Endothelial cell of umbilical vein (primary cell): ENCODE results near the gene EEF1AKMT1. TPM values are rescaled to one million over a fixed set of nuclear protein-coding genes. Genes with fewer than 3 reads are reported as not detected.

Experiments used
- BruUV-seq: library from RNA; stranded (reverse); fragments of 400-500 nt; replicated peaks from 2 replicates; lab custom pipeline; 2021; lab: Mats Ljungman, UMichigan
- CTCF ChIA-PET: fragments of 300-600, 350-600 bp; sonication (Branson Sonifier 250); formaldehyde crosslinking; loops from one replicate; lab custom pipeline; 2021; ENCODE audit warnings: antibody characterized with exemption, inconsistent platforms; lab: Charles Lee
- POLR2A ChIA-PET: fragments of 300-600, 350-600 bp; sonication (Branson Sonifier 250); formaldehyde crosslinking; loops from one replicate; lab custom pipeline; 2021; ENCODE audit warnings: antibody characterized with exemption, inconsistent platforms; lab: Charles Lee
- DNase-seq: peaks from one replicate; pipeline ENCODE4 v3.0.0-alpha.2; 2011; ENCODE audit warnings: low read depth, low spot score
- FAIRE-seq: peaks from 2 replicates; lab custom pipeline; 2011; peaks lifted over from hg19 to GRCh38; lab: Jason Lieb, UNC
- H2AFZ ChIP-seq: 2 replicates; pipeline ENCODE4 v1.6.0; 2012; ENCODE audit warnings: low read depth, low read length, control low read depth, inconsistent platforms
- H3K27ac ChIP-seq: 2 replicates; pipeline ENCODE4 v1.5.1; 2011; ENCODE audit warnings: low read depth, mild to moderate bottlenecking, control low read depth, low read length, moderate library complexity; ENCODE audit not compliant: insufficient read depth
- H3K27me3 ChIP-seq, 2 experiments: 2 replicates each; pipeline versions ENCODE4 v1.6.0 to v1.6.1; 2011; ENCODE audit warnings: low read length in 2 of 2, mixed read lengths in 1 of 2; ENCODE audit not compliant: control insufficient read depth in 2 of 2, insufficient read depth in 2 of 2
- H3K36me3 ChIP-seq, 2 experiments: 2 replicates in 1 of 2; 3 replicates in 1 of 2; pipeline ENCODE4 v1.5.1; 2011; ENCODE audit warnings: low read length in 2 of 2, mild to moderate bottlenecking in 1 of 2, moderate library complexity in 1 of 2; ENCODE audit not compliant: control insufficient read depth in 2 of 2, insufficient read depth in 2 of 2; ENCODE audit errors: extremely low read depth in 1 of 2
- H3K4me1 ChIP-seq: 3 replicates; pipeline ENCODE4 v1.5.1; 2011; ENCODE audit warnings: mild to moderate bottlenecking, low read length; ENCODE audit not compliant: control insufficient read depth, insufficient read depth; ENCODE audit errors: extremely low read depth
- H3K4me2 ChIP-seq: 2 replicates; pipeline ENCODE4 v1.6.1; 2011; ENCODE audit warnings: low read length, control low read depth, mixed read lengths; ENCODE audit not compliant: insufficient read depth
- H3K4me3 ChIP-seq, 3 experiments: fragments of 200-600 bp in 1 of 3; sonication (generic), shearing (Covaris generic) in 1 of 3; replicated peaks in 1 of 3; 2 replicates each; pipeline ENCODE4 v1.5.1; 2011 to 2016; ENCODE audit warnings: control low read depth in 3 of 3, low read length in 3 of 3, mild to moderate bottlenecking in 2 of 3, inconsistent platforms in 1 of 3, low read depth in 1 of 3, moderate library complexity in 1 of 3; ENCODE audit not compliant: insufficient read depth in 1 of 3
- H3K79me2 ChIP-seq: 2 replicates; pipeline ENCODE4 v1.6.0; 2012; ENCODE audit warnings: low read length, inconsistent platforms; ENCODE audit not compliant: control insufficient read depth, insufficient read depth
- H3K9ac ChIP-seq: replicated peaks from 2 replicates; pipeline ENCODE3; 2011; ENCODE audit warnings: low read length, control low read depth; ENCODE audit not compliant: insufficient read depth; ENCODE audit errors: extremely low read depth
- H3K9me1 ChIP-seq: replicated peaks from 3 replicates; pipeline ENCODE4 v1.6.0; 2011; ENCODE audit warnings: mild to moderate bottlenecking, low read length; ENCODE audit not compliant: control insufficient read depth, insufficient read depth; ENCODE audit errors: extremely low read depth
- H3K9me3 ChIP-seq: replicated peaks from 2 replicates; pipeline ENCODE4 v1.5.1; 2012; ENCODE audit warnings: low read length, inconsistent platforms; ENCODE audit not compliant: control insufficient read depth, insufficient read depth
- H4K20me1 ChIP-seq: replicated peaks from 2 replicates; pipeline ENCODE3; 2011; ENCODE audit warnings: mild to moderate bottlenecking, low read length; ENCODE audit not compliant: control insufficient read depth, insufficient read depth; ENCODE audit errors: extremely low read depth
- CTCF ChIP-seq, 2 donors: IDR thresholded peaks; 1 replicate in 1 of 2; 2 replicates in 1 of 2; pipeline ENCODE4 v1.5.1; 2011; ENCODE audit warnings: low read length in 2 of 2, mild to moderate bottlenecking in 2 of 2, moderate library complexity in 2 of 2, control low read depth in 1 of 2, inconsistent platforms in 1 of 2, low read depth in 1 of 2; ENCODE audit not compliant: insufficient read depth in 1 of 2; ENCODE audit errors: extremely low read depth in 1 of 2
- EZH2 ChIP-seq: IDR thresholded peaks from 2 replicates; pipeline ENCODE4 v1.6.1; 2012; ENCODE audit warnings: borderline replicate concordance, low read depth, mild to moderate bottlenecking, moderate library complexity, low read length, inconsistent platforms; ENCODE audit not compliant: severe bottlenecking
- FOS ChIP-seq: IDR thresholded peaks from 2 replicates; pipeline ENCODE4 v1.6.1; 2011; ENCODE audit warnings: mild to moderate bottlenecking, low read length, moderate library complexity, borderline replicate concordance; ENCODE audit not compliant: insufficient read depth
- GATA2 ChIP-seq: IDR thresholded peaks from 2 replicates; pipeline ENCODE4 v1.7.0; 2011; ENCODE audit warnings: low read depth, mild to moderate bottlenecking, moderate library complexity, mixed read lengths, low read length; ENCODE audit not compliant: insufficient read length, insufficient read depth
- JUN ChIP-seq: IDR thresholded peaks from 2 replicates; pipeline ENCODE4 v1.6.1; 2011; ENCODE audit warnings: borderline replicate concordance, low read depth; ENCODE audit not compliant: insufficient read length, insufficient read depth
- MAX ChIP-seq: IDR thresholded peaks from 2 replicates; pipeline ENCODE4 v1.6.1; 2011; ENCODE audit not compliant: insufficient read depth, insufficient read length
- MYC ChIP-seq: IDR thresholded peaks from one replicate; pipeline ENCODE4 v1.6.1; 2011; ENCODE audit warnings: mild to moderate bottlenecking, low read depth, low read length
- POLR2A ChIP-seq: IDR thresholded peaks from 2 replicates; pipeline ENCODE4 v1.6.1; 2012; ENCODE audit warnings: low read depth, mild to moderate bottlenecking, control low read depth, low read length
- POLR2AphosphoS5 ChIP-seq: IDR thresholded peaks from 2 replicates; pipeline ENCODE4 v1.6.1; 2012; ENCODE audit warnings: low read depth, mild to moderate bottlenecking, control low read depth, low read length, moderate library complexity; ENCODE audit not compliant: insufficient read depth
- dilution Hi-C: fragments of 300-500 bp; cut with MboI; formaldehyde crosslinking; loops from one replicate; pipeline ENCODE4 v1.15.0; 2019; ENCODE audit warnings: low sequenced_read_pairs; ENCODE audit not compliant: extremely low pct_ligation_motif_present
- intact Hi-C: fragments of 100-400 bp; cut with micrococcal nuclease; formaldehyde crosslinking; loops from one replicate; pipeline ENCODE4 v1.10.0; 2022
- polyA plus RNA-seq, 4 experiments: library from polyadenylated mRNA; depleted of rRNA in 3 of 4; stranded (reverse) in 3 of 4; unstranded in 1 of 4; fragments of >200 nt; gene quantifications; 2 replicates each; pipeline versions ENCODE4 v1.2.1 to v1.2.3, GENCODE V29; 2011 to 2012; ENCODE audit warnings: missing spikeins in 1 of 4
- total RNA-seq: library from RNA; stranded (reverse); gene quantifications from 2 replicates; pipeline ENCODE4 v1.2.3, GENCODE V29; 2021

Gene EEF1AKMT1
- total and polyA plus RNA-seq, 2 donors (not counting 3 experiments of a cell fraction or from before 2014, with no cell fraction given): 9.0 to 11.1 TPM

- H3K9ac ChIP-seq: no peak overlapping the region
- H3K4me2 ChIP-seq: no peak overlapping the region
- DNase-seq (no peak), FAIRE-seq (no peak)
- intact Hi-C loops (no loop called here), dilution Hi-C loops (no loop called here)
- POLR2A ChIA-PET: no interaction called here
- CTCF ChIA-PET: interaction anchor here (0.8 to 5.5 kb wide), 2 partner anchors 111 to 114 kb away, joined by 3 to 73 read pairs; no protein-coding TSS in a partner anchor
- BruUV-seq: no TSS peak
- TF ChIP-seq MYC: no peak
- no peak for TF ChIP-seq POLR2A
- no peak for TF ChIP-seq POLR2AphosphoS5
- no peak for TF ChIP-seq FOS
- no peak for TF ChIP-seq JUN
- no peak for TF ChIP-seq MAX
- TF ChIP-seq EZH2: no peak
- H3K9me1 ChIP-seq: no peaks in the 10 kb centered on the region
- peaks cover 32% of the 10 kb centered on the region for H3K4me1 ChIP-seq
- H2AFZ ChIP-seq: no peak overlapping the region
- H3K27ac ChIP-seq: no peak overlapping the region
- no peaks in the 10 kb centered on the region for H3K9me3 ChIP-seq
- H3K79me2 ChIP-seq: no peaks in the 10 kb centered on the region
- H3K27me3 ChIP-seq: no peaks in the 10 kb centered on the region
- no peak overlapping the region for H3K4me3 ChIP-seq
- H3K36me3 ChIP-seq: no peaks in the 10 kb centered on the region
- no peaks in the 10 kb centered on the region for H4K20me1 ChIP-seq
Observed at GRCh38 chr13:20716951-20717350, 56.8 kb downstream of the EEF1AKMT1 start.

GRCh38 chr13:20715330-20715712 is 58.4 kb downstream of the EEF1AKMT1 start:
- H3K36me3 ChIP-seq: no peaks in the 10 kb centered on the region
- H4K20me1 ChIP-seq: no peaks in the 10 kb centered on the region
- CTCF ChIA-PET: interaction anchor here (0.8 to 5.5 kb wide), 16 partner anchors 8 to 518 kb away, joined by 3 to 73 read pairs (median 4); partner anchors contain the start of genes EEF1AKMT1 and IL17D
- no peak overlapping the region for H3K4me3 ChIP-seq
- intact Hi-C loops (loop anchor here (2.0 kb wide), 2 partner anchors 53 to 73 kb away; no protein-coding TSS in a partner anchor), dilution Hi-C loops (no loop called here)
- DNase-seq (no peak), FAIRE-seq (no peak)
- POLR2A ChIA-PET: interaction anchor here (1.4 kb wide), 1 partner anchor 100 kb away, joined by 6 read pairs; no protein-coding TSS in a partner anchor
- no peak overlapping the region for H3K27ac ChIP-seq
- H3K9me1 ChIP-seq: no peaks in the 10 kb centered on the region
- no peak overlapping the region for H2AFZ ChIP-seq
- no peaks in the 10 kb centered on the region for H3K27me3 ChIP-seq
- no peaks in the 10 kb centered on the region for H3K79me2 ChIP-seq
- TF ChIP-seq GATA2: no peak
- TF ChIP-seq POLR2A: no peak
- no peak for TF ChIP-seq FOS
- no peak for TF ChIP-seq MYC
- TF ChIP-seq JUN: no peak
- TF ChIP-seq POLR2AphosphoS5: no peak
- no peak for TF ChIP-seq CTCF (IDR thresholded peaks at IDR 0.05; ENCODE audit: extremely low read depth in 1 of 2, insufficient read depth in 1 of 2, low read depth in 1 of 2, low read length in 2 of 2)
- no peak for TF ChIP-seq EZH2
- TF ChIP-seq MAX: no peak
- peaks cover 27% of the 10 kb centered on the region for H3K4me1 ChIP-seq
- no peak overlapping the region for H3K4me2 ChIP-seq
- H3K9ac ChIP-seq: no peak overlapping the region
- BruUV-seq: no TSS peak
- no peaks in the 10 kb centered on the region for H3K9me3 ChIP-seq
